ENCODE measurements around the gene TXNDC12. TPM values are rescaled to one million over a fixed set of nuclear protein-coding genes. Genes with fewer than 3 reads are reported as not detected.
"Not testable (repeated sequence)": the region's sequence is repeated elsewhere in the genome, so short reads cannot be mapped to it uniquely, and the experiment has no call there.

Gene TXNDC12
- total and polyA plus RNA-seq, 7 donors, result 9.0 to 33.3 (median 26.2) TPM

DNA sequence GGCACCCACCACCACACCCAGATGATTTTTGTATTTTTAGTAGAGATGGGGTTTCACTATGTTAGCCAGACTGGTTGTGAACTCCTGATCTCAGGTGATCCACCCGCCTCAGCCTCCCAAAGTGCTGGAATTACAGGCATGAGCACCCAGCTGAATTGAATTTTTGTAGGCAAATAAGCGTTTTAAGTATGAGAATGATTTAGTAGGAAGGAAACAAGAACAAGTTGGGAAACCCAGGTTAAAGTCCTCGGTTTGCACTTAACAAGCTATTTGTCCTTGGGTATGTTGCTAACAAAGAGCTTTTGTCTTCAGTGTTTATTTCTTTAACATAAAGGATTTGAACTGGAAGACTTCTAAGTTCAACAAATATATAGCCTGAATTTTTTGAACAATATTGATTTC, 25.0 kb upstream of the TXNDC12 start:
- Histone ChIP-seq H3K9me3 (no peaks in the 10 kb centered on the region), H3K4me1 (no peaks in the 10 kb centered on the region), H3K27me3 (no peaks in the 10 kb centered on the region), H3K36me3 (peaks cover 0 to 19% (median 0%) of the 10 kb centered on the region in 4 donors), H3K4me3 (no peak overlapping the region), H3K27ac (no peak overlapping the region)
- TF ChIP-seq POLR2AphosphoS5 (IDR thresholded peaks at IDR 0.05), result no peak
- TF ChIP-seq, protein P1, sequence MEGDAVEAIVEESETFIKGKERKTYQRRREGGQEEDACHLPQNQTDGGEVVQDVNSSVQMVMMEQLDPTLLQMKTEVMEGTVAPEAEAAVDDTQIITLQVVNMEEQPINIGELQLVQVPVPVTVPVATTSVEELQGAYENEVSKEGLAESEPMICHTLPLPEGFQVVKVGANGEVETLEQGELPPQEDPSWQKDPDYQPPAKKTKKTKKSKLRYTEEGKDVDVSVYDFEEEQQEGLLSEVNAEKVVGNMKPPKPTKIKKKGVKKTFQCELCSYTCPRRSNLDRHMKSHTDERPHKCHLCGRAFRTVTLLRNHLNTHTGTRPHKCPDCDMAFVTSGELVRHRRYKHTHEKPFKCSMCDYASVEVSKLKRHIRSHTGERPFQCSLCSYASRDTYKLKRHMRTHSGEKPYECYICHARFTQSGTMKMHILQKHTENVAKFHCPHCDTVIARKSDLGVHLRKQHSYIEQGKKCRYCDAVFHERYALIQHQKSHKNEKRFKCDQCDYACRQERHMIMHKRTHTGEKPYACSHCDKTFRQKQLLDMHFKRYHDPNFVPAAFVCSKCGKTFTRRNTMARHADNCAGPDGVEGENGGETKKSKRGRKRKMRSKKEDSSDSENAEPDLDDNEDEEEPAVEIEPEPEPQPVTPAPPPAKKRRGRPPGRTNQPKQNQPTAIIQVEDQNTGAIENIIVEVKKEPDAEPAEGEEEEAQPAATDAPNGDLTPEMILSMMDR (IDR thresholded peaks at IDR 0.05), result no peak
- TF ChIP-seq EP300 (IDR thresholded peaks at IDR 0.05), result no peak
- no peak for TF ChIP-seq POLR2A (IDR thresholded peaks at IDR 0.05)
- WGBS, 2 donors, result 11 to 66% methylated on average over 3 of the region's 3 CpGs
- intact Hi-C loops (cut with DNase I), result no loop called here
- no peak for DNase-seq

DNA sequence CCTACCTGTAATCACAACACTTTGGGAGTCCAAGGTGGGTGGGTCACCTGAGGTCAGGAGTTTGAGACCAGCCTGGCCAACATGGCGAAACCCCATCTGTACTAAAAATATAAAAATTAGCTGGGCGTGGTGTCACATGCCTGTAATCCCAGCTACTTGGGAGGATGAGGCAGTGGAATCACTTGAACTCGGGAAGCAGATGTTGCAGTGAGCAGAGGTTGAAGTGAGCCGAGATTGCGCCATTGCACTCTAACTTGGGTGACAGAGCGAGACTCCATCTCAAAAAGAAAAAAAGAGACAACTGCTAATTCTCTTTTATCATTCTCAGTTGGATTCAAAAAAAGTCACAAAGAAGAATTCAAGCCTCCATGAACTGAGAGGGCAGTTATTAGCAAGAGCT, 22.3 kb upstream of the TXNDC12 start:
- peaks cover 0 to 19% (median 2%) of the 10 kb centered on the region in 4 donors for H3K36me3 ChIP-seq
- H3K4me3 ChIP-seq; H3K27ac ChIP-seq; H3K27me3 ChIP-seq; H3K9me3 ChIP-seq; intact Hi-C loops (cut with DNase I); DNase-seq; H3K4me1 ChIP-seq: not testable (repeated sequence)
- 87 to 91% methylated on average over 6 of the region's 6 CpGs for WGBS, 2 donors

DNA sequence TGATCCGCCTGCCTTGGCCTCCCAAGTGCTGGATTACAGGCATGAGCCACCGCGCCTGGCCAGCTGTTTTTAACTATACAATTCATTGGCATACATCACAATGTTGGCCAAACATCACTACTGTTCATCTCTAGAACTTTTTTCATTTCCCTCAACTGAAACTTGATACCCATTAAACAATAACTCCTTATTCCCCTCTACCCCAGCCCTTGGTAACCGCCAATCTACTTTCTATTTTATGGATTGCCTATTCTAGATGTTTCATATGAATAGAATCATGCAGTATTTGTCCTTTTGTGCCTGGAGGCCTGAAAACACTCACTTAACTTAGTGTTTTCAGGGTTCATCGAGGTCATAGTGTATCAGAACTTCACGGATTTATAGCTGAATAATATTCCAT, 17.3 kb upstream of the TXNDC12 start:
- TF ChIP-seq POLR2A (IDR thresholded peaks at IDR 0.05), result no peak
- no peak for TF ChIP-seq EP300 (IDR thresholded peaks at IDR 0.05)
- no peak for TF ChIP-seq POLR2AphosphoS5 (IDR thresholded peaks at IDR 0.05)
- TF ChIP-seq, protein P1 (IDR thresholded peaks at IDR 0.05), result no peak
- Histone ChIP-seq H3K27ac (no peak overlapping the region), H3K4me3 (no peak overlapping the region), H3K4me1 (no peaks in the 10 kb centered on the region), H3K36me3 (peaks cover 4 to 30% (median 8%) of the 10 kb centered on the region in 4 donors), H3K9me3 (no peaks in the 10 kb centered on the region), H3K27me3 (no peaks in the 10 kb centered on the region)
- 74 to 90% methylated on average over 6 of the region's 6 CpGs for WGBS, 2 donors
- DNase-seq, result no peak
- intact Hi-C loops (cut with DNase I), result no loop called here

DNA sequence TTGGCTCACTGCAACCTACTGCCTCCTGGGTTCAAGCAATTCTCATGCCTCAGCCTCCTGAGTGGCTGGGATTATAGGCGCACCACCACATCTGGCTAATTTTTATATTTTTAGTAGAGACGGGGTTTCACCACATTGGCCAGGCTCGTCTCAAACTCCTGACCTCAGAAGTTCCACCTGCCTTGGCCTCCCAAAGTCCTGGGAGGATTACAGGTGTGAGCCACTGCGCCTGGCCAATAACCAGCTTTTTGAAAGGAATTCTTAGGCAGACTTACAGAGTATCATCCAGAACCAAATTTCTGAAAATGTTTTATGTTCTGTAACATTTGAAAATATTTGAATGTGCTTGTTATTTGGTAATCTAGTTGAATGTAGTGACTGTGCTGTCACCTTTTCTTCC, 15.7 kb upstream of the TXNDC12 start:
- Histone ChIP-seq H3K4me1 (no peaks in the 10 kb centered on the region), H3K27ac (no peak overlapping the region), H3K4me3 (no peak overlapping the region), H3K36me3 (peaks cover 4 to 45% (median 12%) of the 10 kb centered on the region in 4 donors), H3K27me3 (no peaks in the 10 kb centered on the region), H3K9me3 (no peaks in the 10 kb centered on the region)
- DNase-seq, result no peak
- 58 to 83% methylated on average over 4 of the region's 4 CpGs for WGBS, 2 donors
- TF ChIP-seq POLR2AphosphoS5 (IDR thresholded peaks at IDR 0.05), result no peak
- no peak for TF ChIP-seq EP300 (IDR thresholded peaks at IDR 0.05)
- TF ChIP-seq, protein P1 (IDR thresholded peaks at IDR 0.05), result no peak
- TF ChIP-seq POLR2A (IDR thresholded peaks at IDR 0.05), result no peak
- intact Hi-C loops (cut with DNase I), result no loop called here

DNA sequence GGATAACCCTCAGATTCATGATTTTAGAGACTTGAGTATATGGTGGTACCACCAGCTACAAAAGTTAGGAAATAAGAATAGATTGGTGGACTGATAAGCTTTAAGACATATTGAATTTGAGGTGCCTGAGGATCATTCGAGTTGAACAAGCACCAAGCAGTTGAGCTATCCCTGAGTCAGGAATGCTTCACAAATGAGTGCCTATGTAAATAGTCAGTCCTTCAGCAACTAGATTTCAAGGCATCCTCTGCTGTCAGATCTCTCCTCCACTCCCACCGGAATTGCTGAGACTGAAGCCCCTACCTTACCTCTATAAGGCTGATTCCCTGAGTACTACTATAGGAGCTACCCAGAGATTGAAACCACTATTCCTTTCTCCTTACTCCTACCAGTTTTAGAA, 8.2 kb upstream of the TXNDC12 start:
- H3K36me3 ChIP-seq, result peaks cover 8 to 73% (median 36%) of the 10 kb centered on the region in 4 donors
- 90 to 94% methylated on average over 2 of the region's 2 CpGs for WGBS, 2 donors
- intact Hi-C loops (cut with DNase I), result no loop called here

More for the DNA sequence above, 8.2 kb upstream of the TXNDC12 start:
- Histone ChIP-seq H3K27ac (no peak overlapping the region), H3K4me3 (no peak overlapping the region), H3K9me3 (no peaks in the 10 kb centered on the region), H3K27me3 (no peaks in the 10 kb centered on the region), H3K4me1 (peaks cover 0 to 15% (median 8%) of the 10 kb centered on the region in 4 donors)
- TF ChIP-seq POLR2A (IDR thresholded peaks at IDR 0.05) (no peak), POLR2AphosphoS5 (IDR thresholded peaks at IDR 0.05) (no peak)
- TF ChIP-seq, protein P1 (IDR thresholded peaks at IDR 0.05), result no peak
- no peak for DNase-seq

Measured in sigmoid colon (tissue), 7 donors.